ENCODE data around the gene POLR1C.
"Not testable (repeated sequence)": the region's sequence is repeated elsewhere in the genome, so short reads cannot be mapped to it uniquely, and the experiment has no call there.

The POLR1C gene

DNA sequence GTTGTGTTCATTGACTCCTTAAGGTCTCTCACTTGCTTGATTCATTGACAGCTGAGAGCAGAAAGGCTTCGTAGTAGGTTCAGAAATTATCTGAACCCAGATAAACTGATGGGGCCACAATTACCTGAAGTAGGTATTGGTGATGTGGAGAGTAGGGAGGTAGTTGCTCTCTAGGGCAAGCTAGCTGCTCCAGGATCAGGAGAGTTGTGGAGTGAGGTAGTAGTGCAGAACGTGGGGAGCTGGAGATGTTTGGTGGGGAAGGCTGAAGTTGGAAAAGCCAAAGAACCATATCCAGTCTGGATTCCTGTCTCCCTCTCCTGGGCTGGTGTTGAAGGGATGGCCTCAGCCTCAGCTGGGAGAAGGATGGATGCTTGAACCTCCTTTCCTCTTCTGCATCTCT is 23.7 kb upstream of the POLR1C start:
- no peak for DNase-seq

- DNase-seq: no peak
Observed at GRCh38 chr6:43493833-43494232, 23.1 kb upstream of the POLR1C start.

DNA sequence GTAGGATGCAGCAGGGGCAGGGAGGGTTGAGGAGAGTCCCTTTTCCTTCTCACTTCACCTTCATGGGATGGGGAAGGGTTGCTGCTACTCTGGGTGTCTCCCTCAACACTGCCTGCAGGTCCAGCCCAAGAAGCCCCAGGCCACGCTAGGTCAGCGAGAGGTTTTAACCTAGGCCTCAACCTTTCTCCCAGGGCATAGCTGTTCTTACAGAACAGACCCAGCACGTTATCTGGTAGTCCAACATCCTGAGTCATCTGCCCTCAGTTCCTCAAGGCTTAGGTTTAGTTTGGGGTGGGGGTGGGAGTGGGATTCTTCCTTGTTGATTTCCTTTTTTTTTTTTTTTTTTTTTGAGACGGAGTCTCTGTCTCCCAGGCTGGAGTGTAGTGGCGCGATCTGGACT is 22.6 kb upstream of the POLR1C start:
- DNase-seq: no peak

DNA sequence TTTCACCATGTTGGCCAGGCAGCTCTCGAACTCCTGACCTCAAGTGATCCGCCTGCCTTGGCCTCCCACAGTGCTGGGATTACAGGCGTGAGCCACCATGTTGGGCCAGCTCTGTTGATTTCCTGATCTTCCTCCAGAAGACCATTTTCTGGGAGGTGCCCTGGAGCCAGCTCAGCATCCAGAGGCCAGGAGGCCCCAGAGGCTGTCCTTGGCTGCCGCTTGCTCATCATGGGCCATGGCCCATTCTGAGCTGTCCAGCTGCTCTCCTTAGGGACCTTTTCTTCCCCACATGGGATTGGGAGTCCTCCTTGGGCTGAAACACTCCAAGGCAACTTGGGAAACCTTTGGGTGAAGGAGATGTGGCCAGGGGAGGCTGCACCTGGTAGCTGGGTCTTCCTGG is 22.1 kb upstream of the POLR1C start:
- no peak for DNase-seq

- DNase-seq: peak in 4 of 6 experiments; percentile 7 to 34 (median 14)
Observed at GRCh38 chr6:43495409-43495941, 21.4 kb upstream of the POLR1C start.

DNA sequence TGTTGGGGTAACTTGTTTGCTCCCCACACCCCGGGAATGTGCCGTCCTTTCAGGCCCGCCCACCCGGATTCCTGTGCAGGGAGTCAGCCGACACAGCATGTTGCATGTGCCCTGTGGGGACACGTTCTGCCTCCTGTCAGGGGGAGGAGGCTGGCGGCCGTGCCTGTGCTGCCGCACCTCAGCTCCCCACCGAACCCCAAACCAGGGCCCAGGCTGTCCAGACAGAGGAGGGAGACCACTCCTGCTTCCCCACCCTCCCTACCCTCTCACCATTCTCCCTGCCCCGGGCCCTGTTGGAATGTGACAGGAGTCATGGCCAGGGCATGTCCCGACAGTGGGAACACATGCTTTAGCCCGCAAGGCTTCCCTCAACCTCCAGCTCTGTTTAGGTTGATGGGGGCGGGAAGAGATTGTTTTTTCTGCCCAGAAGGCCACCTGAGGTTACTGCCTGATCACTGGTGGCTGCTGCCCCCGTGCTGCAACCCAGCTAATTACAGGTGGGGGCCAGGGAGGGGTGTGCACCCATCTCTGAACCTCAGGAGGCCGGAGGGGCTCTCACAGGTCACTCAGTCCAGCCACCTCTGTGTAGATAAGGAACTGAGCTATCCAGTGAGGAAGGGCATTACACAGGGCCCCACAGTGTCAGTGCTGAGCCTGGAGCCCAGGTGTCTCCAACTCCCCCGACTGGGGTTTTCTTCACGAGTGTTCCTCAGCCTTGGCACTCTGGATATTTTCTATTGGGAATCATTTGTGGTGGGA is 20.3 kb upstream of the POLR1C start:
- peak in 2 of 6 experiments; percentile 5 to 9 for DNase-seq

GRCh38 chr6:43497129-43497396 is 19.8 kb upstream of the POLR1C start:
- DNase-seq: no peak

DNA sequence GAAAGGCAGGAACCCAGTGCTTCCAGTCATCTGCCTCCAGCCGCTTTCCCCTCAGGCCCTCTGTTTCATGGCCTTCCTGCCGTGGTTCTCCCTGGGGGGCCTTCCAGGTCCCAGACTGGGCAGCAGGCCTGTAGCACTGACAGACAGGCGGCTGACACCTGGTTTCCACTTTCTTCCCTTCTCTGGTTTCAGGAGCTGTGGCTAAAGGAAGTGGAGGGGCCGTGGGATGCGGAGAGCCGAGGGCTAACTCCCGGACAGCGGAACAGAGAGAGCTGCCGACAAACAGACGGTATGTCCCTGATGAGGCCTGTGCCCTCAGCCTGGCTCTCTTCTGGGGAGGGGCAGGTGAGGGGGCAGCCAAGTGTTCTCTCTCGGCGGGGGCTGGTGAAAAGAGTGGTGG is 19.2 kb upstream of the POLR1C start:
- no peak for DNase-seq

DNA sequence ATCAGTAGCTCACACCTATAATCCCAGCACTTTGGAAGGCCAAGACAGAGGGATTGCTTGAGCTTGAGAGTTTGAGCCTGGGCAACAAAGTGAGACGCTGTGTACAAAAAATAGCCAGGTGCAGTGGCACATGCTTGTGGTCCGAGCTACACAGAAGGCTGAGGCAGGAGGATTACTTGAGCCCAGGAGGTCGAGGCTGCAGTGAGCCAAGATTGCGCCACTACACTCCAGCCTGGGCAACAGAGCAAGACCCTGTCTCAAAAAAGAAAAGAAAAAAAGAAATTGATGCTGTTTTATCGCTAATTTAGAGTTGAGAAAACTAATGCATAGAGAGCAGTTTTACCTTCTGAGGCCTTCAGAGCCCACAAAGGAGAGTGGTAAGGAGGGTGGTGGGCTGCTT is 18.6 kb upstream of the POLR1C start:
- DNase-seq: not testable (repeated sequence)

DNA sequence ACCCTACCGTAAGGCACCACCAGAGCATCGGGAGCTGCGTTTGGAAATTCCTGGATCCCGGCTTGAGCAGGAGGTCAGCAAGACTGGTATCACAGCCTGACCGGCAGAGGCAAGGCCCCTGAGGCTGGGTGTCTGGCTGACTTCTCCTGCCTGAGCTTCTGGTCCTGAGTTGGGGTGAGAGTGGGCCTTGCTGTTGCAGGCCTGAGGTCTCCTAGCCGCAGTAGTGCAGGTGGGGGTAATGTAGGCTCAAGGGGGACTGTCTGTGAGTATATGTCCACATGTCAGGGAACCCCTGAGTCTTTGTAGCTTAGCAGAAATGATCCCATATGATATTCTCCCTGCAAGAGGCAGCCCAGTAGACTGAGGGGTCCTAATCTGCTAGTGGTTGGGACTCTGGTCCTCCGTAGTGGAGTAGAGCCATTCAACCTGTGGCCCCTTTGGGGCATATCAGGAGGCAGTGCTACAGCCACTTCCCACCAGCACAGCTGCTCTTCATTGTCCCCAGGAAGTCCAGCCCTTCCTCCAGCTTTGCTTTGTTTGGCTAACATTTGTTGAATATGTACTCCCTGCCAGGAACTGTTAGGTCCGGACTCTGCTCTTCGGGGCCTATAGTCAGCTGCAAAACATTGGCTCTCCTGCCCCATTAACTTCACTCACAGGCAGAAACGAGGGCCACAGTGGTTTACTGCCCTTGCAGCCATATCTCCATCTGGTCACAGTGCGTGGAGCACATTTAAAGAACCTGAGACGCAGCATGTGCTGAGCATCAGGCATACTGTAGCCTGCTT is 17.7 kb upstream of the POLR1C start:
- no peak for DNase-seq

GRCh38 chr6:43500921-43501320 is 16.0 kb upstream of the POLR1C start:
- no peak for DNase-seq

- no peak for DNase-seq
Observed at GRCh38 chr6:43502666-43503065, 14.2 kb upstream of the POLR1C start.

- no peak for DNase-seq
Observed at GRCh38 chr6:43503443-43503842, 13.4 kb upstream of the POLR1C start.

- no peak for DNase-seq
Observed at GRCh38 chr6:43504756-43505593, 11.9 kb upstream of the POLR1C start.

- DNase-seq: no peak
Observed at GRCh38 chr6:43505718-43506117, 11.2 kb upstream of the POLR1C start.

DNA sequence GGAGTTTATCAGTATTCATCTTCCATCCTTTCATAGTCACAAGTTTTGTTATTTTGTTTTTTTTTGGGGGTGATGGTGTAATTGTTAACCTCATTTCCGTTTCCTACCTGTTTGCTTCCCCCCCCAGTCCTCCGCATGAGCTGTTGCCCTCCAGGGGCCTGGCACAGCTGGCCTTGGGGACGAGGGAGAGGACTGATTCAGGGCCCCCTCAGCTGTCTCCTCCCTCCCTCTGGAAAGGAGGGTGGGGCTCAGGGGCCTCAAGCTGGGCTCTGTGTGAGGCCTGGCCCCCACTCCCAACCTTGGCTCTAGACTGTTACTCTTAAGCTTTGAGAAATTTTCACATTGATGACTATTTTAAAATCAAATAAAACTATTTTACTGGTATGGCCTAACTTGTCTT is 10.7 kb upstream of the POLR1C start:
- no peak for DNase-seq

DNA sequence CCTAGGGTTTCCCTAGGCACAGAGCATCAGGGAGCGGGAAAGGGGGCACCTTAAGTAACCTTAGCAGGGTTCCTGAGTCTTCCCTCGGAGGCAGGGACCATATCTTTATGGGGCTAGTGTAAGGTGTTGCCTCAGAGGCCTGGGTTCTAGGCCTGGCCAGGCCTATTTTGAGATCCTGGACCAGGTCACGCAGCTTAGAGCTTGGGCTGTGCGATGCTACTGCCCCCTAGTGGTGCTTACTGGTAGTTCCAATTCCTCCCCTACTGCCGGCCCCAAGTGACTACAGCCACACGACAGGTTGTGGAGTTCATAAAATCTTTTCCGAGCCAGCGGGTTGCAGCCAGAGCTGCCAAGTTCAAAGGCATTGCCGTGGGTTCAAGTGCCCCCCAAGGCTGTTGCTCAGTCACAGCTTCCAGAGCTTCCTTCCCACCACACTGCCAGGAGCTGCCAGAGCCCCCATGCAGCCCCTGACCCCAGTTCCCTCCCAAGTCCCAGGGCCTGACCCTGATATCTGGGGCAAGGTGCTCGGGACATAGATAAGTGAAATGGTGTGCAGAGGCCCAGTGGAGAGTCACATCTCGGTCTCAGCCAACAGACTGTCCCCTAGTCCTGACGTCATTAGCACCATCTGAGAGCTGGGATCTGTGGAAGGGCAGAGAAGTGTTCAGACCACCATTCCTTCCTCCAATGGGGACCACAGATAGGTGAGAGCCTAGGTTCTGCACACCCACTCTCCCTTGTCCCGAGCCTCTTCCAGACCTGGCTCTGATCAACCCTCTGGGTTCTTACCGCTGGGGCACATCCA is 10.0 kb upstream of the POLR1C start:
- peak; percentile 42 to 85 (median 64) for DNase-seq

GRCh38 chr6:43508481-43509141 is 8.3 kb upstream of the POLR1C start:
- DNase-seq: no peak

DNA sequence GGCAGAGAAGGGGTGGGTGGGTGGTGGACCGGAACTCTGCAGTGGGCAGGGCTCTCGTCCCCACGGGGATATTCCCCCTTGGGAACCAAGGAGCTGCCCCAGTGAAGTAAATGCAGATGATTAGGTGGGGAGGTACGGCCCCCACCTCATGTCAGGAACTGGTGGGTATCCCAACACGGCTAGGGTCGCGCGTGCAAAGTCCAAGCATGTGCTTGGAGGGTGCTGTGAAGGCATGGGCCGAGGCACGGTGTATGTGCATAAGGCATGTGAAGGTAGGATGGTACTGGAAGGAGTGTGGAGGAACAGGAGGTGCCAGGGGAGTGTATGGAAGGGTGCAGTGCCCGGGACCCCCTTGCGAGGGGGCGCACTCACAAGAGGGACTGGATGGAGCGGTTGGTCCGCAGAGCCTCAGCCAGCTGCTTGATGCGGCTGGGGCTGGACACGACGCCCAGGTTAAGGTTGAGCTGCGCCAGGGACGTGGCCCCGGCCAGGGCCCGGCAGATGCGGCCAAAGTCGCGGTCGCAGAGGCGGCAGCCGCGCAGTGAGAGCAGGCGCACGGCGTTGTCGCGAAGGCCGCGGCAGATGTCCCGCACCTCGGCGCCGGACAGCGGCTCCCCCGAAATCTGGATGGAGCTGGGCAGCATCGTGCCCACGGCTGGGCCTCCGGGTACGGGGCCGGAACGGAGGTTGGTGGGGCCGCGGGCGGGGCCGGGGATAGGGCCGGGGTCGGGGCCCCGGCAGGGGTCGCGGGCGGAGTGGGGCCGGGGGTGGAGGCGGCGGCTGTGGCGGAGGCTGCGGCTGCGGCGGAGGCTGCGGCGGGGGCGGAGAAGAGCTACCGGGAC is 7.5 kb upstream of the POLR1C start:
- DNase-seq: peak in 1 of 6 experiments; percentile 16

- DNase-seq: peak; percentile 45 to 69 (median 66)
Observed at GRCh38 chr6:43509984-43510826, 6.7 kb upstream of the POLR1C start, which contains the start of gene LRRC73. Gene LRRC73, minus strand, starts transcription at chr6:43510346. Its CDS starts 561 bp downstream, at chr6:43509785.

Measured in stimulated activated naive CD4-positive, alpha-beta T cell (primary cell).